Islet precursor cell (in vitro differentiated cells): Measurements from ENCODE around the gene PIAS1.
"Not testable (repeated sequence)": the region's sequence is repeated elsewhere in the genome, so short reads cannot be mapped to it uniquely, and the experiment has no call there.

Source experiments
- DNase-seq: peaks from one replicate; pipeline ENCODE4 v3.0.0-alpha.2; 2018

The PIAS1 gene

GRCh38 chr15:68038246-68038645 lies 15.9 kb upstream of the PIAS1 start:
- DNase-seq = no peak

- DNase-seq = no peak
Measured at GRCh38 chr15:68040144-68040543, 14.0 kb upstream of the PIAS1 start.

- no peak for DNase-seq
Measured at GRCh38 chr15:68042156-68042854, 11.8 kb upstream of the PIAS1 start.

GRCh38 chr15:68042855-68043222 lies 11.3 kb upstream of the PIAS1 start:
- DNase-seq = no peak

- peak; percentile 74 for DNase-seq
Measured at GRCh38 chr15:68045289-68046265, 8.5 kb upstream of the PIAS1 start.

GRCh38 chr15:68047826-68048225 lies 6.3 kb upstream of the PIAS1 start:
- no peak for DNase-seq

- DNase-seq = no peak
Measured at GRCh38 chr15:68051109-68051508, 3.0 kb upstream of the PIAS1 start.

GRCh38 chr15:68051907-68052306 lies 2.2 kb upstream of the PIAS1 start:
- no peak for DNase-seq

GRCh38 chr15:68052431-68052830 lies 1.7 kb upstream of the PIAS1 start:
- DNase-seq = no peak

GRCh38 chr15:68053001-68053400 lies 1.1 kb upstream of the PIAS1 start:
- DNase-seq = no peak

- DNase-seq = peak; percentile 92
Measured at GRCh38 chr15:68054628-68055223, 611 bp downstream of the PIAS1 start.

- no peak for DNase-seq
Measured at GRCh38 chr15:68055224-68055705, 1.1 kb downstream of the PIAS1 start.

- DNase-seq = no peak
Measured at GRCh38 chr15:68056097-68056865, 2.2 kb downstream of the PIAS1 start.

- no peak for DNase-seq
Measured at GRCh38 chr15:68057034-68057433, 2.9 kb downstream of the PIAS1 start.

GRCh38 chr15:68057758-68058157 lies 3.6 kb downstream of the PIAS1 start:
- no peak for DNase-seq

- DNase-seq = not testable (repeated sequence)
Measured at GRCh38 chr15:68058970-68059369, 4.9 kb downstream of the PIAS1 start.

- DNase-seq = no peak
Measured at GRCh38 chr15:68059630-68060029, 5.5 kb downstream of the PIAS1 start.

- DNase-seq = no peak
Measured at GRCh38 chr15:68061171-68061570, 7.1 kb downstream of the PIAS1 start.

GRCh38 chr15:68061602-68062001 lies 7.5 kb downstream of the PIAS1 start:
- DNase-seq = no peak

GRCh38 chr15:68062214-68062613 lies 8.1 kb downstream of the PIAS1 start:
- no peak for DNase-seq

- no peak for DNase-seq
Measured at GRCh38 chr15:68062946-68063465, 8.9 kb downstream of the PIAS1 start.

GRCh38 chr15:68063606-68064005 lies 9.5 kb downstream of the PIAS1 start:
- no peak for DNase-seq
